A673 (cell line): ENCODE data around the gene REST. TPM values are rescaled to one million over a fixed set of nuclear protein-coding genes. Genes with fewer than 3 reads are reported as not detected.
"Not testable (repeated sequence)": the region's sequence is repeated elsewhere in the genome, so short reads cannot be mapped to it uniquely, and the experiment has no call there.

Source experiments
- BruUV-seq: library from RNA; stranded (reverse); fragments of 400-500 nt; replicated peaks from 2 replicates; lab custom pipeline; 2021; lab: Mats Ljungman, UMichigan
- CTCF ChIA-PET: fragments of 300-600 bp; sonication (Branson Sonifier 250); formaldehyde crosslinking; loops from one replicate; lab custom pipeline; 2022; ENCODE audit warnings: antibody characterized with exemption; lab: Charles Lee
- POLR2A ChIA-PET: fragments of 300-600 bp; sonication (Branson Sonifier 250); formaldehyde crosslinking; loops from one replicate; lab custom pipeline; 2022; ENCODE audit warnings: antibody characterized with exemption; ENCODE audit not compliant: low non-redundant PET; lab: Charles Lee
- DNase-seq: peaks from one replicate; pipeline ENCODE4 v3.0.0-alpha.2; 2015; ENCODE audit warnings: low spot score
- H3K27ac ChIP-seq: fragments of 200-600 bp; sonication (generic); 2 replicates; pipeline ENCODE4 v1.5.1; 2016; ENCODE audit warnings: mixed run types, low read depth, mild to moderate bottlenecking, mixed read lengths, antibody characterized with exemption, low read length; ENCODE audit not compliant: poor library complexity, severe bottlenecking
- H3K27me3 ChIP-seq: fragments of 200-600 bp; sonication (generic); replicated peaks from 2 replicates; pipeline ENCODE4 v1.6.1; 2017; ENCODE audit warnings: mixed run types, low read depth, mild to moderate bottlenecking, mixed read lengths, antibody characterized with exemption, low read length; ENCODE audit not compliant: insufficient read depth, poor library complexity
- H3K36me3 ChIP-seq: fragments of 200-600 bp; sonication (generic); 2 replicates; pipeline ENCODE4 v1.6.1; 2016; ENCODE audit warnings: mixed run types, mild to moderate bottlenecking, mixed read lengths, antibody characterized with exemption, low read length; ENCODE audit not compliant: insufficient read depth, poor library complexity, severe bottlenecking
- H3K4me1 ChIP-seq: fragments of 200-600 bp; sonication (generic); 2 replicates; pipeline ENCODE4 v1.6.1; 2017; ENCODE audit warnings: mixed run types, mild to moderate bottlenecking, mixed read lengths, antibody characterized with exemption, low read length; ENCODE audit not compliant: insufficient read depth, poor library complexity, severe bottlenecking
- H3K4me3 ChIP-seq: fragments of 200-600 bp; sonication (generic); 2 replicates; pipeline ENCODE4 v1.5.1; 2016; ENCODE audit warnings: low read depth, mixed run types, mild to moderate bottlenecking, mixed read lengths, low read length; ENCODE audit not compliant: poor library complexity, severe bottlenecking
- H3K9me3 ChIP-seq: fragments of 200-600 bp; sonication (generic); 2 replicates; pipeline ENCODE4 v1.6.1; 2016; ENCODE audit warnings: mixed run types, low read depth, mild to moderate bottlenecking, mixed read lengths, antibody characterized with exemption, low read length; ENCODE audit not compliant: poor library complexity, severe bottlenecking
- CTCF ChIP-seq: fragments of 300-800, 200-600 bp; sonication (generic); conservative IDR thresholded peaks from 2 replicates; pipeline ENCODE4 v1.5.1; 2017; ENCODE audit warnings: low read depth, mild to moderate bottlenecking, antibody characterized with exemption, low read length, moderate library complexity, mixed read lengths
- EZH2 ChIP-seq: fragments of 200-600 bp; sonication (generic); IDR thresholded peaks from 2 replicates; pipeline ENCODE4 v1.6.1; 2017; ENCODE audit warnings: borderline replicate concordance, low read depth, mild to moderate bottlenecking, mixed read lengths, antibody characterized with exemption, low read length; ENCODE audit not compliant: poor library complexity, severe bottlenecking
- intact Hi-C: fragments of 100-400 bp; cut with micrococcal nuclease; formaldehyde crosslinking; loops from one replicate; pipeline ENCODE4 v1.10.0; 2022; ENCODE audit not compliant: unreplicated experiment
- total RNA-seq: library from RNA; stranded (reverse); gene quantifications from 2 replicates; pipeline ENCODE4 v1.2.3, GENCODE V29; 2021

Gene REST
- total RNA-seq, 1 experiment from 2014 or later: 24.6 TPM

- CTCF ChIA-PET: no interaction called here
These were observed 15.0 kb upstream of the REST start for GRCh38 chr4:56892691-56893090.

GRCh38 chr4:56897842-56898241, 9.9 kb upstream of the REST start:
- CTCF ChIA-PET, H3K36me3 ChIP-seq, H3K4me3 ChIP-seq, H3K4me1 ChIP-seq, H3K27me3 ChIP-seq, BruUV-seq, H3K27ac ChIP-seq, H3K9me3 ChIP-seq, DNase-seq, POLR2A ChIA-PET, intact Hi-C loops: not testable (repeated sequence)

More at GRCh38 chr4:56892691-56893090, 15.0 kb upstream of the REST start:
- no peak for DNase-seq
- no peak for TF ChIP-seq EZH2
- no peak for TF ChIP-seq CTCF
- Histone ChIP-seq H3K9me3 (no peaks in the 10 kb centered on the region), H3K4me1 (no peaks in the 10 kb centered on the region), H3K36me3 (no peaks in the 10 kb centered on the region), H3K27me3 (no peaks in the 10 kb centered on the region), H3K4me3 (no peak overlapping the region), H3K27ac (no peak overlapping the region)
- BruUV-seq: no TSS peak
- intact Hi-C loops: no loop called here
- POLR2A ChIA-PET: no interaction called here

- H3K4me3 ChIP-seq, H3K9me3 ChIP-seq, H3K27ac ChIP-seq, H3K36me3 ChIP-seq, POLR2A ChIA-PET, intact Hi-C loops, CTCF ChIA-PET, H3K27me3 ChIP-seq, BruUV-seq, H3K4me1 ChIP-seq, DNase-seq: not testable (repeated sequence)
These were observed 7.5 kb upstream of the REST start for GRCh38 chr4:56900186-56900585.

- no peaks in the 10 kb centered on the region for H3K4me1 ChIP-seq
- intact Hi-C loops: no loop called here
- H3K27me3 ChIP-seq: no peaks in the 10 kb centered on the region
- TF ChIP-seq EZH2 (no peak), CTCF (no peak)
- ChIA-PET POLR2A (interaction anchor here (0.7 kb wide), 1 partner anchor 32 kb away, joined by 8 read pairs; no protein-coding TSS in a partner anchor), CTCF (no interaction called here)
- no peak overlapping the region for H3K27ac ChIP-seq
- H3K4me3 ChIP-seq: no peak overlapping the region
- BruUV-seq: no TSS peak
- no peaks in the 10 kb centered on the region for H3K9me3 ChIP-seq
- DNase-seq: no peak
- H3K36me3 ChIP-seq: no peaks in the 10 kb centered on the region
These were observed 5.0 kb upstream of the REST start for GRCh38 chr4:56902703-56903102.
